Effector memory CD4-positive, alpha-beta T cell (primary cell): ENCODE results near the gene SLC39A2.
"Not testable (repeated sequence)": the region's sequence is repeated elsewhere in the genome, so short reads cannot be mapped to it uniquely, and the experiment has no call there.

Experiments used
- DNase-seq, 3 donors: peaks; one replicate each; pipeline ENCODE4 v3.0.0-alpha.2; 2020
- H3K27ac ChIP-seq: 2 replicates; pipeline ENCODE4 v1.7.0; 2013; ENCODE audit warnings: mild to moderate bottlenecking, low read length, moderate library complexity; ENCODE audit not compliant: insufficient read depth, poor library complexity, severe bottlenecking
- H3K27me3 ChIP-seq: replicated peaks from 2 replicates; pipeline ENCODE4 v1.7.0; 2013; ENCODE audit warnings: mild to moderate bottlenecking, low read length; ENCODE audit not compliant: insufficient read depth, control insufficient read depth, poor library complexity, severe bottlenecking
- H3K36me3 ChIP-seq: 2 replicates; pipeline ENCODE4 v1.7.0; 2013; ENCODE audit warnings: mild to moderate bottlenecking, low read length, moderate library complexity; ENCODE audit not compliant: control insufficient read depth, insufficient read depth
- H3K4me1 ChIP-seq: 2 replicates; pipeline ENCODE4 v1.7.0; 2013; ENCODE audit warnings: low read length, mild to moderate bottlenecking; ENCODE audit not compliant: control insufficient read depth, insufficient read depth, poor library complexity, severe bottlenecking
- H3K4me3 ChIP-seq: 2 replicates; pipeline ENCODE4 v1.7.0; 2013; ENCODE audit warnings: low read length, low read depth, mild to moderate bottlenecking; ENCODE audit not compliant: insufficient read depth, poor library complexity, severe bottlenecking
- H3K9me3 ChIP-seq: 2 replicates; pipeline ENCODE4 v1.7.0; 2013; ENCODE audit warnings: mild to moderate bottlenecking, low read length, moderate library complexity; ENCODE audit not compliant: control insufficient read depth

Gene SLC39A2

DNA sequence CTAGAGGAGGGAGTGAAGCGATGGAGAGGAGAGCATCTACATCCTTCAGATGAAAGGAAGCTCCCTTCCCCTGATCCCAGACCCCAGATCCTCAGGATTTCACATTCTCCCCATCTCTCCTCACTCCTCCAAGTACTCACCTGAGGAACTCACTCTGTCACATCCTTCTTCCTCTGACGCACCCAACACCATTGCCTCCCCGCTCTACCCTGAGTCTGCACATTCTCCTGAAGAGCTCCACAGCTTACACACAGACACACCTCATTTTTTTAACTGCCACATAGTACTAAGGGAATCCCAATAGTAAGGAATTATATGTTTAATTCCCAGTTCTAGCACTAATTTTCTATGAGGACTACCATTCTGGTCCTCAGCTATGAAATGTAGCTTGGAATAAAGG is 25.6 kb upstream of the SLC39A2 start:
- Histone ChIP-seq H3K27ac (no peak overlapping the region), H3K9me3 (no peaks in the 10 kb centered on the region), H3K4me1 (peaks cover 3% of the 10 kb centered on the region), H3K27me3 (no peaks in the 10 kb centered on the region), H3K36me3 (no peaks in the 10 kb centered on the region), H3K4me3 (no peak overlapping the region)
- no peak for DNase-seq

DNA sequence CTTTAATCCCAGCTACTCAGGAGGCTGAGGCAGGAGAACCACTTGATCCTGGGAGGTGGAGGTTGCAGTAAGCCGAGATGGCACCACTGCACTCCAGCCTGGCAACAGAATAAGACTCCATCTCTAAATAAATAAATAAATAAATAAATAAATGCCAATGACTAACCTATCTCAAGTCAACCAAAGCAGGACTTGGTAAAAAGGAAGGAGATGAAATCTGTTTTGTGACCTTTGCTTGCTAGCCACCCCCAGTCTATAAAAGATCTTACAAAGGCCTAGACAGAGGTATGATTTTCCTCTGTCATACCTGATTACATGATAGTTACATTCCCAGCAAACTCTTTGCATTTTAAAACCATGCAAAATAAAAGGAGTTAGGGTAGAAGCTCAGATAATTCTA is 22.8 kb upstream of the SLC39A2 start:
- H3K27me3 ChIP-seq = no peaks in the 10 kb centered on the region
- no peak overlapping the region for H3K27ac ChIP-seq
- no peaks in the 10 kb centered on the region for H3K36me3 ChIP-seq
- H3K9me3 ChIP-seq = no peaks in the 10 kb centered on the region
- no peak overlapping the region for H3K4me3 ChIP-seq
- DNase-seq = no peak
- no peaks in the 10 kb centered on the region for H3K4me1 ChIP-seq

DNA sequence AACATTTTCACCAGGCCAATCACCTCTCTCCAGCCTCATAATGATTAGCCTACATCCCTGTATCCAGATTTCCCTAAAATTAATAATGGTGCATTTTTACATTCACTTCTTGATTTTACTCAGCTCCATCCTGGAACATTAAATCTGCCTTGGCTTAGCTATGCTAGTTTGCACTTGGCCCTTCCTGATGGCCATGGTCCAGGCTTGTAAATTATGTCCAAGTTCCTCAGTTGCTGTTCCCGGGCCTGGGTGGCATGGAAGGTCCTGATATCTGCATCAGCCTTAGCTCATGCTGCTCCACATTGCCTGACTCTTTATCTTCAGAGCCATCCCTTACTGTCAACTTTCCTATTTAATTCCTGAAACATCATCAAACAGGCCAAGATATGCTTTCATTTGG is 20.4 kb upstream of the SLC39A2 start:
- H3K27ac ChIP-seq = no peak overlapping the region
- H3K36me3 ChIP-seq = no peaks in the 10 kb centered on the region
- no peak overlapping the region for H3K4me3 ChIP-seq
- no peaks in the 10 kb centered on the region for H3K4me1 ChIP-seq
- no peak for DNase-seq
- no peaks in the 10 kb centered on the region for H3K9me3 ChIP-seq
- no peaks in the 10 kb centered on the region for H3K27me3 ChIP-seq

DNA sequence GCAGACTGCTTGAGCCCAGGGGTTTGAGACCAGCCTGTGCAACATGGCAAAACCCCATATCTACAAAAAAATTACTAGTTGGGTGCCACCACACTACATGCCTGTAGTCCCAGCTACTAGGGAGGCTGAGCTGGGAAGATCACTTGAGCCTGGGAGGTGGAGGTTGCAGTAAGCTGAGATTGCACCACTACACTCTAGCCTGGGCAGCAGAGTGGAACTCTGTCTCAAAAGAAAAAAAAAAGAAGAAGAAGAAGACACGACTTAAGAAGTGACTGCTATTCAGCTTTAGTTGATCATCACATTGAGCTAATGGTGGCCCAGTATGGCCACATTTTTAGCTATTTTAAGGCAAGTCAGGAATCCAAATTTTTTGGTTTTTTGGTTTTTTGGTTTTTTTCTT is 18.2 kb upstream of the SLC39A2 start:
- H3K4me1 ChIP-seq = no peaks in the 10 kb centered on the region
- H3K27ac ChIP-seq = no peak overlapping the region
- H3K27me3 ChIP-seq = no peaks in the 10 kb centered on the region
- H3K4me3 ChIP-seq = no peak overlapping the region
- no peak for DNase-seq
- H3K9me3 ChIP-seq = no peaks in the 10 kb centered on the region
- H3K36me3 ChIP-seq = no peaks in the 10 kb centered on the region

DNA sequence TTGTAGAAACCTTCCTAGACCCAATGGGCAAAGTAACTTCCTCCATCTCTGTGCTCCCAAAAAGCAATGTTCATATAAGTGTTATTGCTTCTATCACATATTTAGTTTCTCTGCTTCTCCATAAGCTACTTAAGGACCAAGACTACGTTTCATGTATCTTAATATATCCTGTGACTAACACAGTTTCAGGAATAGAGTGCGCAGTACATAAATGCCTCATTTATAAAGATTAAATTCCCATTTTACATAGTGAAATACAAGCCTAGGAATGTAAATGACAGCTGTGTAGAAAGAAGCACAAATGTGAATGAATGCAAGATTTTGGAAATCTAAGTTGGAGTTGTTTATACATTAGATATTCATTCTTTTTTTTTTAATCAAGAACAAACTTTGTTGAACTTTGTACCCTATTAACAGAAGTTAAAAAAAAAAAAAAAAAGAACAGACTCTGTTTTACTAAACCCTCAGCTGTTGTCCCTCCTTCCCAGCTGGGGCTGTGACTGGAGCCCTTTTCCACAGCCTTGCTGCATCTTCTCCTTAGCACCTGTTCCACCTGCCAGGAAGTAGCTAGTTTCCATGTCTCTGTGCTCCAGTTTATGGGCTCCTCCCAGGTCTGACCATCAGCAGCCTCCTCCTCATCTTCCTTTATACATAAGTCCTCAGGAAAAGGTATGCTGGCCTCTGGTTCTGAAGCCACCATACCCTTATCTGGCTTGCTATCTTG is 16.3 kb upstream of the SLC39A2 start:
- Histone ChIP-seq H3K4me3 (no peak overlapping the region), H3K27me3 (no peaks in the 10 kb centered on the region), H3K27ac (no peak overlapping the region), H3K4me1 (no peaks in the 10 kb centered on the region), H3K9me3 (no peaks in the 10 kb centered on the region), H3K36me3 (no peaks in the 10 kb centered on the region)
- no peak for DNase-seq

DNA sequence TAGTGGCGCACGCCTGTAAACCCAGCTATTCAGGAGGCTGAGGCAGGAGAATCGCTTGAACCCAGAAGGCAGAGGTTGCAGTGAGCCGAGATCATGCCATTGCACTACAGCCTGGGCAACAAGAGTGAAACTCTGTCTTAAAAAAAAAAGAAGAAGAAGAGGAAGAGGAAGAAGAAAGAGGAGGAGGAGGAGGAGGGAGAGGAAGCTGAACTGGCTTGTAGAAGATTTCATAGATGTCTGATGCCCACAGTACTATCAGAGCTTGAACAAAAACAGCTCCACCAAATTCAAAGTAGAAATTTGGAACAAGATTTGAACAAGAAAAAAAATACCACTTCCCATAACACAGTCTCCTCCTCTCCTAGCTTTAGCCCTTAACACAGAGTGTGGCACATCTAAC is 13.4 kb upstream of the SLC39A2 start:
- not testable (repeated sequence) for DNase-seq, H3K9me3 ChIP-seq, H3K27ac ChIP-seq

DNA sequence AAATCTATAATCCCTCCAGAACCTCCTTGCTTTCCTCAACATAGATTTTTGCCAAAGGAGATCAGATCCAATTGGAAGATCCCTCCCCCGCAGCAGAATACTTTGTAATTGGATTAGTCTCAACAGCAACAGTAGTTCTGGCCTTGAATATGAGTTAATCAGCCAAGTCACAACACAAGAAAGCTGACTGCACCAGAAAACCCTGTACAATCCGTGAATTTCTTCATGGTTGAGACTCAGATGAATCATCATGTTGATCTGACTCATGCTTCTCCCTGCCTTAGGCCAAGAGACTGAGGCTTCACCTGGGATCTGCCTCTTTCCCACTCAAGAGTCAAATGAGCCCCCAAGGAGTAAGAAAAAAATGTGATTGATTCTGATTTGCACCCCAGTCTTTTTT is 12.3 kb upstream of the SLC39A2 start:
- peaks cover 19% of the 10 kb centered on the region for H3K4me1 ChIP-seq
- DNase-seq = no peak
- no peak overlapping the region for H3K27ac ChIP-seq
- H3K9me3 ChIP-seq = no peaks in the 10 kb centered on the region
- no peak overlapping the region for H3K4me3 ChIP-seq
- no peaks in the 10 kb centered on the region for H3K27me3 ChIP-seq
- H3K36me3 ChIP-seq = no peaks in the 10 kb centered on the region

More for the DNA sequence above, 13.4 kb upstream of the SLC39A2 start:
- H3K27me3 ChIP-seq, H3K36me3 ChIP-seq, H3K4me3 ChIP-seq: not testable (repeated sequence)
- H3K4me1 ChIP-seq = peaks cover 12% of the 10 kb centered on the region

DNA sequence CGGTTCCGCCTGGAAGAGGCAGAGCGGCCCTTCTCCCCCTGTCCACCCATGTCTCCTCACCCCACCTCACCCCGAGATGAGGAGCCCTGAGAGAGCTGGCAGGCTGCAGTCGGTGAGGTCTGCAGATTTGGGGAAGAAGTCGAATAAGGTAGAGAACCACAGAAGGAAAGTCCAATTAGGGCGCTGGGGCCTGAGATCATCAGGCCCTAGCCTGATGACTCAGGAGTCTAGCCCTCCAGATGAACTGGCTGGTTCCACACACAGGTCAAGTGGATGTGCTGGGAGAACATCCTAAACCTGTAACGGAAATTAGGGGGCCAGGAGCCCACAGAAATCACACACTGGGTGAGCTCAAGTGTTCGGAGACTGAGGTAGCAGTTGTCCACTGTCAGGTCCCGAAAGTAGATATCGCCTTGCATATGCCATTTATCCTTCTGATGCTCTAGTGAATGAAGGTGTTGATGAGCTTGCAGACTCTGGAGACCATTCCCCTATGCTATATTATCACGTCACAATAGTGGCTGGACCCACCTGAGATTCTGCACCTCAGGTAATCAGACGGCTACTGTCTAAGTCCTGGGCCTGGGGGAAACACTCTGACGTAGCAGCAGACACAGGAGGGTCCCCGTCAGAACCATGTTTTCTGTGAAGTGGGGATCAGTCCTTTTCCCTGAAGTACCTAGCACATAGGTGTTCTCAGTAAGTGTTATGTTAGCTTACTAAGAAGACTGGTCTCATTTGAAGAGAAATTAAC is 10.2 kb upstream of the SLC39A2 start:
- no peaks in the 10 kb centered on the region for H3K9me3 ChIP-seq
- H3K4me3 ChIP-seq = no peak overlapping the region
- DNase-seq = no peak
- H3K27me3 ChIP-seq = no peaks in the 10 kb centered on the region
- H3K4me1 ChIP-seq = peaks cover 19% of the 10 kb centered on the region
- no peak overlapping the region for H3K27ac ChIP-seq
- peaks cover 13% of the 10 kb centered on the region for H3K36me3 ChIP-seq

DNA sequence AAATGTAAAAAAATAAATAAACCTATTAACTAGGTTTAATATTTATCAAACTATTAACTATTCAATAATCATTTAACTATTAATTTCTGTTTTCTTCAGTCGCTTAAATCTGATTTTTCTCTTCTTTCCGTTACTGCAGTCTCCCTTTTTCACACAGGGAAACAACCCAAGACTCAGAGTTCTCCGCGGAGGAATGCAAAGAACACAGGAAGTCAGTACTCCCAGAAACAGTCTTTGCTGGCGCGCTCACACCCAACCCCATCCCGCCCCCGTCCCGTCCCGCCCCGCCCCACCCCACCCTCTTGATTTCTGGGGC is 9.7 kb upstream of the SLC39A2 start:
- Histone ChIP-seq H3K9me3 (no peaks in the 10 kb centered on the region), H3K4me1 (peaks cover 19% of the 10 kb centered on the region), H3K36me3 (peaks cover 19% of the 10 kb centered on the region), H3K4me3 (peak overlapping the region; percentile 92), H3K27ac (no peak overlapping the region), H3K27me3 (no peaks in the 10 kb centered on the region)
- no peak for DNase-seq

DNA sequence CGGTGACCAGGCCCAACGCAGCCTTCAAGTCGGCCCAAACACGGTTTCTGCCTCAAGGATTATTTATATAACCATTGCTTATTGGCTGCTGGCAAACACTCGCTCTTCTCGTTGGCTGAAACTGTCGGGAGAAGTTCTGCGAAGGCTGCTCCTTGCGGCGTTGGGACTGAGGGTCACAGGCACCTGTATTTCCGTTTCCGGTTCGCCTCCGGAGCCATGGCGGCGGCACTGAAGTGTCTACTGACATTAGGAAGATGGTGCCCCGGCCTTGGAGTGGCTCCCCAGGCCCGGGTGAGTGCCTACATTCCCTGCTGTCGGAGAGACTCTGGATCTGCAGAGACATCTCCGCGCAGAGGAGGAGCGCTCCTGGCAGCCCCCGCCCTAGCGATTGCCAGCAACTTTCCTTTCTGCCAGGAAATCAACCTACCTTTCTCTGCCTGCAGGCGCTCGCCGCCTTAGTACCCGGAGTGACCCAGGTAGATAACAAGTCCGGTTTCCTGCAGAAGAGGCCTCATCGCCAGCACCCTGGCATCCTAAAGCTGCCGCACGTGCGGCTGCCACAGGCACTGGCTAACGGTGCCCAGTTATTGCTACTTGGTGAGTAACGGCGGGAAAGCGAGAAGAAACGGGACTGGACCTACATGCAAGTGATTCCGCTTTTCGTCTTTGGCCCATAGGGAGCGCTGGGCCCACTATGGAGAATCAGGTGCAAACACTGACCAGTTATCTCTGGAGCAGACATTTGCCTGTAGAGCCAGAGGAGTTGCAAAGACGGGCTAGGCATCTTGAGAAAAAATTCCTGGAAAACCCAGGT is 9.1 kb upstream of the SLC39A2 start, which contains the start of gene METTL17:
Gene METTL17, plus strand, starts transcription at position 194 of the 814 bp plus-strand sequence. Its CDS starts 23 bp downstream, at position 217.
- peak within 1 kb of the TSS; percentile 92 for H3K4me3 ChIP-seq
- no peaks in the 10 kb centered on the region for H3K27me3 ChIP-seq
- H3K9me3 ChIP-seq = no peaks in the 10 kb centered on the region
- peaks cover 19% of the 10 kb centered on the region for H3K4me1 ChIP-seq
- DNase-seq = peak; percentile 65 to 82 (median 79)
- peaks cover 24% of the 10 kb centered on the region for H3K36me3 ChIP-seq
- peak within 1 kb of the TSS; percentile 70 for H3K27ac ChIP-seq
